ENCODE measurements around the gene ASXL2. TPM values are rescaled to one million over a fixed set of nuclear protein-coding genes. Genes with fewer than 3 reads are reported as not detected.

The ASXL2 gene
- total RNA-seq, 1 donor from 2014 or later = 38.4 TPM

DNA sequence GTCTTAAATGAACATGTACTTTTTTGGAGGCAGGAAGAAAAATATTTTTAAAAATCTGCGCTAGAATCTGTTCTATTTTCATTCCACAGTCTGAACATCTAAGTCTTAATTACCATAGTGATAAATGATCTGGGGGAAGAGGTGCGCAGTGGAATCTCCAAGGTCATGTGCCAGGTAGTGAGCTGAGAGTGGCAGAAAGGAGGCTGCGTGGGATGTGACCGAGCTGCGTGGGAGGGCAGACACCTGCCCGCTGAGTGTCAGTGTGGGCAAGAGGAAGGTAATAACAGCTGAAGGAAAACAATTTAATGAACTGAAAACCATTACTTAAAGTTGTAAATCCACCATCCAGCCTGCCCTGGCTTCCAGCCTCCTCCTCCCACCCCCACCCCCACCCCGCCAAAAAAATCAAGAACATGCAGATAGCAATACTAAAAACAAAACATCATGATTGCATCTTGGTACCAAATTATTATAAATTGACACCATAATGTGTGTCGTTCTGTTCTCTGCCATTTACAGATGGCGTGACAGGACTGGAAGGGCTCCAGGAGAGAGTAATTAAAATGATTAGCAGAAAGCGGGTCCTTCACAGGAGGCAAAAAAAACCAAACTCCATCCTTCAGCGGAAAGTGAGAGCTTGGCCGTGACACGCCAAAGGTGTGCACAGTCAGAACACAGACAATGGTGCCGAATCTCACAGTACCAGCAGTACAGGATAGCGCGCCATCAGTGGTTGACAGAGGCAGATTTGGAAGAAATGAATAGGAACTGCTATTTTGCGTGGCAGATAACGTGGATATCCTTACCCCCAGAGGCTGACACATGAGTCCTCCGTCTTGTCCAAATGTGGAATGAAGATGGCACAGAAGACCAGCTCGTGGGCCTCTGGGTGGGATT is 193.5 kb downstream of the ASXL2 start:
- H3K4me3 Mint-ChIP-seq = no peak overlapping the region
- intact Hi-C loops (cut with micrococcal nuclease) = no loop called here
- H3K9me3 Mint-ChIP-seq = no peaks in the 10 kb centered on the region
- no peaks in the 10 kb centered on the region for H3K36me3 Mint-ChIP-seq (ENCODE audit: low read depth)
- POLR2A ChIA-PET = no interaction called here
- H3K27me3 Mint-ChIP-seq = no peaks in the 10 kb centered on the region
- no peak overlapping the region for H3K27ac Mint-ChIP-seq
- no peaks in the 10 kb centered on the region for H3K4me1 Mint-ChIP-seq
- ATAC-seq (ENCODE audit: low read depth) (no peak), DNase-seq (no peak)
- CTCF ChIA-PET = no interaction called here
- no peak for TF ChIP-seq CTCF (IDR thresholded peaks at IDR 0.05)

Other genes starting within 250 kb of the ASXL2 start
- 18.3 and 28.9 TPM in 2 replicates for gene DTNB, start 204.9 kb downstream of the ASXL2 start, total RNA-seq
- 1.5 and 1.8 TPM in 2 replicates for gene KIF3C, start 104.0 kb upstream of the ASXL2 start, total RNA-seq
- gene RAB10, start 155.6 kb upstream of the ASXL2 start, total RNA-seq = 79.3 and 94.6 TPM in 2 replicates

All from activated B cell treated with CpG ODN at 0.5 μM for 24 hours (primary cell).